GM12872 (cell line): Measurements from ENCODE around the gene UBAP1.

Experiments
- TF ChIP-seq, protein P1 (sequence below): IDR thresholded peaks from 3 replicates; pipeline ENCODE4 v1.5.1; 2011; ENCODE audit warnings: low read depth, mild to moderate bottlenecking, low read length, moderate library complexity; ENCODE audit not compliant: insufficient read depth

UBAP1 gene

DNA sequence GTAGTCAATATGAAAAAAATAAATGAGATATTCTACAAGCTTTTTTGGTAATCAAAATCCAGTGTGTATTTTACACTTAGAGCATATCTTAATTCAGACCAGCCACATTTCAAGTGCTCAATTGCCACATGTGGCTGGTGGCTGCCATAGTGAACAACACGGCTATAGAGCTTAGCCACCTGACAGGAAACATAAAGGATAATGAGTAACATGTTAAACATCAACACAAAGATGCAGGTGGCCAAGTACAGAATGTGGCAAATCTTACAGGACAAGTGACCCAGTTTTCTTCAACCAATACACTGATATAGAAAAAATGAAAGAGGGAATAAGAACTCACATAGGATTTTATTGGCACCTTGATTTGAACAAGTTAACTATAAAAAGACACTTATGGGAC lies 88.8 kb downstream of the UBAP1 start:
- TF ChIP-seq, protein P1, sequence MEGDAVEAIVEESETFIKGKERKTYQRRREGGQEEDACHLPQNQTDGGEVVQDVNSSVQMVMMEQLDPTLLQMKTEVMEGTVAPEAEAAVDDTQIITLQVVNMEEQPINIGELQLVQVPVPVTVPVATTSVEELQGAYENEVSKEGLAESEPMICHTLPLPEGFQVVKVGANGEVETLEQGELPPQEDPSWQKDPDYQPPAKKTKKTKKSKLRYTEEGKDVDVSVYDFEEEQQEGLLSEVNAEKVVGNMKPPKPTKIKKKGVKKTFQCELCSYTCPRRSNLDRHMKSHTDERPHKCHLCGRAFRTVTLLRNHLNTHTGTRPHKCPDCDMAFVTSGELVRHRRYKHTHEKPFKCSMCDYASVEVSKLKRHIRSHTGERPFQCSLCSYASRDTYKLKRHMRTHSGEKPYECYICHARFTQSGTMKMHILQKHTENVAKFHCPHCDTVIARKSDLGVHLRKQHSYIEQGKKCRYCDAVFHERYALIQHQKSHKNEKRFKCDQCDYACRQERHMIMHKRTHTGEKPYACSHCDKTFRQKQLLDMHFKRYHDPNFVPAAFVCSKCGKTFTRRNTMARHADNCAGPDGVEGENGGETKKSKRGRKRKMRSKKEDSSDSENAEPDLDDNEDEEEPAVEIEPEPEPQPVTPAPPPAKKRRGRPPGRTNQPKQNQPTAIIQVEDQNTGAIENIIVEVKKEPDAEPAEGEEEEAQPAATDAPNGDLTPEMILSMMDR = no peak

DNA sequence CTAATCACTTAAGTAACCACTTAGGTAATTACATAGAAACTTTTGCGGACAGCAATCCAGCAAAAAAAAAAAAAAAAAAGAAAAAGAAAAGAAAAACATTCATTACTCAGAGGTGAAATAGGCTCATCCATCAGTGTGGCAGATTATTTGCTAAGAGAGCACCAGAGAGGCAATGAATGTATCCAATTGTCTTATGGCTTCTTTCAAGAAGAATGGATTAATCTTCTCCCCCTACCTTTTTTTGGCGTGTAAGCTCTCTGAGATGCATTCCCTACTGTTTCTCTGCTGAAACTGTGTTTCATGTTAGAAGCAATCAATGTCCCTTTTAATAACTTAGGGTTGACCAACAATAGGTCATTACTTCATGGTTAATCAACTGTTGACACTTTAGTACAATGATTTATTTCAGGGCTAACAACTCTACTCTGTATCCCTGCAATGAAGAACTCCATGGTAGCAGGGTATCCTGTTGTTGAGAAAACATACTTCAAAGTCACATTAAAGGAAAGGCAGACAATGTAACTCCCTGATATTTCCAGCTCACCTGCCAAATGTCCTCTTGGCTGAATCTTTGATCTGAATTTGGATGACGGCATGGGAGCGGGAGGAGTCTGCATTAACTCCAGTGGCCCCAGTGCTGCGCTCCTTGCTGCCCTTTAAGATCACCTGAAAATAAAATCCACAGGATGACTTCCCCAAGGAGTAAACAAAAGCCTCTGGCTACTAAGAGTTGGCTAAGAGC lies 92.6 kb downstream of the UBAP1 start:
- TF ChIP-seq, protein P1 = no peak

DNA sequence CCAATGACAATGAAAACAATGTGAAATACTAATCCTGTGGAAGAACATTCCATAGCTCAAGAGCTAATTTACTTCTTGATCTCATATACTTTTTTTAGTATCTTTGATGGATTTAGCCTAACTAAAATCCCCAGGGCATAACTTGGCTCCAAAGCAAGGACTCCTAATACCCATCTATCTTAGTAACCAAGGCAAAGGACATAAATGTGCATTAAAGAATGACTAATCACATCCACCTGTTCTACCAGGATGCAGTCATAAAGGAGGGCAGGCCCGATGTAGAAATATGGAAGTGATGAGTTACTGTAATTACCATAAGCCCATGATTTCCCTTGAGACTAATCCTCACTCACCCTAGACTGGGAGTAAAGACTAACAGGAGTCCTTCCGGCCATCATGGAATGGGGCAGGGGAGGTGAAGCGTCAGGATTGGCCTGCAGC lies 93.3 kb downstream of the UBAP1 start:
- TF ChIP-seq, protein P1 = no peak

DNA sequence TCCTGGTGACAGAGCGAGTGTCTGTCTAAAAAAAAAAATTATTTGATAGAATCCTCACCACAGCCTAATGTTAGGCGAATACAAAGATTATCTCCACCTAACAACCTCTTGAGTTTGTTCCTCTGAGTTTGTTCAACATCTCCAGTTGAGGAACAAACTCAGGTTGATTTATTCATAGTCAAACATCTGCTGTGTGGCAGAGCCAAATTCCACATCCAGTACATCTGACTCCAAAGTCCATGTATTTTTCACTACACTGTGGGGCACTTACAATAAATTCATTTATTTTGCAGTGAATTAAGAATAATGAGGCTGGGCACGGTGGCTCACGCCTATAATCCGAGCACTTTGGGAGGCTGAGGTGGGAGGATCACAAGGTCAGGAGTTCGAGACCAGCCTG lies 97.0 kb downstream of the UBAP1 start:
- TF ChIP-seq, protein P1 = no peak

DNA sequence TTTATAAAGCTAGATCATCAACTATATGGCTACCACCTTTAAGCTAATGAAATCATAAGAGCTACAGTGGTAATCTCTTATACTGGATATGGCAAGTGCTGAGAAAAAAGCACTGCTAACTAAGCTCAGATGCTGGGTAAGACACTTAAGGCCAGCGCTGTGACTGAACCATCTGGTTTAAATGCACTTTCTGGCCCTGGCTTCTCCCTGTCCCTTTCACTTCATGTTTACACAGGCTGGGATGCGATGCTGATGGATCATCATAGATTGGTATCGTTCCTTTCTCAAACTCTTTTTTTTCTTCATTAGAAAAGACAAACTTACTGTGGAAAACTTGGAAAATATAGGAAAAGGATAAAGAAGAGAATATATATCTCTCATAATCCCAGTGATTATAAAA lies 97.9 kb downstream of the UBAP1 start:
- TF ChIP-seq, protein P1 = no peak

DNA sequence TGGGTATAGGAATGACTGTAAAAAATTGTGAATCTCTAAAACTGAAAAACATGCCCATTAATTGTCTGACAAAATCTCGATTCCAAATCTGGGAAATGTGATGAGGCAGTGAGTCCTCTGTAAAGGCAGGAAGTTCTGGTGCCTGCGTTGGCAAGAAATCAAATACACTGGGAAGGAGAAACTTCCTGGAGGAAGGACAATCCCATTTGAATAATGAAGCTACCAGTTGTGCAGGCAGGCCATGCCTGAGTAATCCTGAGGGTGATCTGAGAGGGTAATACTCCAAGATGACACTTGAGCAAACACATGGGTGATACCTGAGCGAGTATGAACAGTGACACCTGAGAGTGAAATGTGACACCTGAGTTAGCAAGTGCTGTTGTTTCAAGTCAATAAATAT lies 100.6 kb downstream of the UBAP1 start:
- TF ChIP-seq, protein P1 = no peak

DNA sequence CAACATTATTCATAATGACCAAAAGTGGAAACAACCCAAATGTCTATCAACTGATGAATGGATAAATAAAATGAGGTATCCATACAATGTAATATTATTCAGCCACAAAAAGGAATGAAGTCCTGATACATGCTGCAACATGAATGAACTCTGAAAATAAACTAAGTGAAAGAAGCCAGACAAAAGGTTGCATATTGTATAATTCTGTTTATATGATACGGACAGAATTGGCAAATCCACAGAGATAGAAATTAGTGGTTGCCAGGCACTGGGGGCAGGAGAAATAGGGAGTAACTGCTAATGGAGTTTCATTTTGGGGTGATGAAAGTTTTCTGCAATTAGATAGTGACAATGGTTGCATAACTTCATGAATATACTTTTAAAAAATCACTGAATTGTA lies 103.3 kb downstream of the UBAP1 start:
- TF ChIP-seq, protein P1 = no peak
